ENCODE results near the gene OR52A5. TPM values are rescaled to one million over a fixed set of nuclear protein-coding genes. Genes with fewer than 3 reads are reported as not detected.
A peak's percentile ranks its signal among the peaks of the same experiment; 100 is the strongest.

OR52A5 gene
- total and polyA plus RNA-seq, 3 experiments from 2014 or later, result not detected

DNA sequence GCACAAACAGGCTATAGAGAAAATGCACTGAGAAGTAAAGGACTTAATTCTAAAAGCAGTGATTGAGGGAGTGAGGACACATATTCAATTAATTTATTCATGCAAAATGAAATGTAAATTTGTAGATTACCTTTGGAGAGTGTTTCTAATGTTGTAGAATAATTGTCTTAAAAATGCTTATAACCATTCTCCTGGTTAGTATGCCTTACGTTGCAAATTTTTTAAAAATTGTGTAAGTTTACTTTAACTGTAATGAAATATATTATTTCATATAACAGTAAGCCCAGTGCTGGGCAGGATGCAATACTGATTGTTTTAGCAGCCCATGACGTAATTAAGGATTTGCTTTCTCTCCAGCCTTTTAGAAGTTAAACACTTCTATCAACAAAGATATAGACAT lies 42.1 kb downstream of the OR52A5 start:
- H3K27ac Mint-ChIP-seq, result no peak overlapping the region
- ChIA-PET POLR2A (no interaction called here), CTCF (no interaction called here)
- Histone ChIP-seq H3K4me3 (ENCODE audit: low read length) (no peak overlapping the region), H3K4me1 (ENCODE audit: insufficient read depth, low read length) (no peaks in the 10 kb centered on the region), H3K27me3 (ENCODE audit: insufficient read depth, low read length, poor library complexity, severe bottlenecking) (no peaks in the 10 kb centered on the region), H3K9me3 (ENCODE audit: low read length) (no peaks in the 10 kb centered on the region), H3K27ac (ENCODE audit: low read depth, low read length) (no peak overlapping the region), H3K36me3 (ENCODE audit: insufficient read depth, low read length) (no peaks in the 10 kb centered on the region)
- DNase-seq, result no peak
- no peaks in the 10 kb centered on the region for H3K36me3 Mint-ChIP-seq
- no peaks in the 10 kb centered on the region for H3K9me3 Mint-ChIP-seq
- no peaks in the 10 kb centered on the region for H3K4me1 Mint-ChIP-seq
- H3K4me3 Mint-ChIP-seq, result no peak overlapping the region
- peaks cover 3 to 6% of the 10 kb centered on the region in 2 donors for H3K27me3 Mint-ChIP-seq

DNA sequence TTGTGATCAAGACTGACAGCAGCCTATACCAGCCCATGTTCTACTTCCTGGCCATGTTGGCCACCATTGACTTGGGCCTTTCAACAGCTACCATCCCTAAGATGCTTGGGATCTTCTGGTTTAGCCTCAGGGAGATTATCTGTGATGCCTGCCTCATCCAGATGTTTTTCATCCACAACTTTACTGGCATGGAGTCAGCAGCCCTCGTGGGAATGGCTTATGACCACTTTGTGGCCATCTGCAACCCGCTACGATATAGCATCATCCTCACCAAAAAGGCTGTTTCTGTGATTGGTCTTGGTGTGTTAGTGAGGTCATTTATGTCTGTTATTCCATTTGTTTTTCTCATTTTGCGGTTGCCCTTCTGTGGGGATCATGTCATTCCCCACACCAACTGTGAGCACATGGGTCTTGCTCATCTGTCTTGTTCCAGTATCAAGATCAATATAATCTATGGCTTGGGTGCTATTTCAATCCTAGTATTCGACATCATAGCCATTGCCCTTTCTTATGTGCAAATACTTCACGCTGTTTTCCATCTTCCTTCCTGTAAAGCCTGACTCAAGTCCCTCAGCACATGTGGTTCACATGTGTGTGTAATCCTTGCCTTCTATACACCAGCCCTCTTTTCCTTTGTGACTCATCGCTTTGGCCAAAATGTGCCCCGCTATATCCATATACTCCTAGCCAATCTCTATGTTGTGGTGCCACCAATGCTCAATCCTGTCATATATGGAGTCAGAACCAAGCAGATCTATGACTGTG lies 45.2 kb downstream of the OR52A5 start:
- H3K9me3 Mint-ChIP-seq, result no peaks in the 10 kb centered on the region
- Histone ChIP-seq H3K4me1 (ENCODE audit: insufficient read depth, low read length) (no peaks in the 10 kb centered on the region), H3K36me3 (ENCODE audit: insufficient read depth, low read length) (no peaks in the 10 kb centered on the region), H3K9me3 (ENCODE audit: low read length) (no peaks in the 10 kb centered on the region), H3K27ac (ENCODE audit: low read depth, low read length) (no peak overlapping the region), H3K4me3 (ENCODE audit: low read length) (no peak overlapping the region), H3K27me3 (ENCODE audit: insufficient read depth, low read length, poor library complexity, severe bottlenecking) (no peaks in the 10 kb centered on the region)
- H3K27me3 Mint-ChIP-seq, result peaks cover 0 to 5% of the 10 kb centered on the region in 2 donors
- no peak overlapping the region for H3K27ac Mint-ChIP-seq
- no peaks in the 10 kb centered on the region for H3K36me3 Mint-ChIP-seq
- ChIA-PET POLR2A (no interaction called here), CTCF (no interaction called here)
- no peak overlapping the region for H3K4me3 Mint-ChIP-seq
- DNase-seq, result no peak
- no peaks in the 10 kb centered on the region for H3K4me1 Mint-ChIP-seq

DNA sequence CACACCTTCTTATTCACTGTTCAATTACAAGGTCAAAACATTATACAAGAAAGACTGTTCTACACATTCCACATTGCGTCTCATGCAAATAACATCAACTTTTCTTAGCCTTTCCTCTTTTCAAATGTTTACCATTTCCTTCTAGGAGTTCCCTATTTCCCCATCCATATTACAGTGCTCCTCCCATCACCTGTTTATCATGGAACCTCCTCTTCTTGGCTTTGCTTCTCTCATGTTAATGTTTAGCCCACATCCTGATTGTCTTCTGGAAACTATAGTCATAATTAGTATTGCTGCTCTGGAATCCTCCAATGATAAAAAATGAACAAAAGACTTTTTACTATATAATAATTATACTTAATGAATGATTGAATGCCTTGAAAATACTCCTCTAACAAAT lies 47.5 kb downstream of the OR52A5 start:
- Mint-ChIP-seq H3K27me3 (peaks cover 0 to 5% of the 10 kb centered on the region in 2 donors), H3K4me3 (no peak overlapping the region), H3K4me1 (no peaks in the 10 kb centered on the region), H3K27ac (peak overlapping the region in 1 of 8 donors; percentile 44), H3K9me3 (peaks cover 0 to 2% (median 0%) of the 10 kb centered on the region in 5 donors), H3K36me3 (no peaks in the 10 kb centered on the region)
- ChIA-PET POLR2A (no interaction called here), CTCF (no interaction called here)
- H3K4me3 ChIP-seq (ENCODE audit: low read length), result no peak overlapping the region
- DNase-seq, result no peak
- no peaks in the 10 kb centered on the region for H3K27me3 ChIP-seq (ENCODE audit: insufficient read depth, low read length, poor library complexity, severe bottlenecking)
- no peaks in the 10 kb centered on the region for H3K9me3 ChIP-seq (ENCODE audit: low read length)
- no peaks in the 10 kb centered on the region for H3K4me1 ChIP-seq (ENCODE audit: insufficient read depth, low read length)
- H3K36me3 ChIP-seq (ENCODE audit: insufficient read depth, low read length), result no peaks in the 10 kb centered on the region
- no peak overlapping the region for H3K27ac ChIP-seq (ENCODE audit: low read depth, low read length)

DNA sequence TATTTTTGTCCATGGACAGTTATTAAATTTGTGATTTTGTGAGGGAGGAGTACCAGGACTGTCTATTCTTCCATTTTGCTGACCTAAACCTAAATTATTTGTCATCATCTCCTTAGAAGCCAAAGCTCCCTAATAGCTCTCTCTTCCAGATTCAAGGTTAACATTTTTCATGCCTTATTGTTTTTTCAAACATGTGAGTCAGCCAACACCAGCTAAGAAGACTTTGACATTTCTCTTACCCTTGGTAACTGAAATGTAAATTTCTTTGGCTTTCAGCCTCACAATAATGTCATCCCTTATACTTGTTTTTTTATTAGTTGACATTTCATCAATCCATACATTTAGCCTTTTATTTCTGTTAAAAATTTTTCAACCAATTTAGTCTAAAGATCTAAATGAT lies 49.6 kb downstream of the OR52A5 start:
- Mint-ChIP-seq H3K4me3 (no peak overlapping the region), H3K27me3 (peaks cover 0 to 5% of the 10 kb centered on the region in 2 donors), H3K36me3 (no peaks in the 10 kb centered on the region), H3K9me3 (peaks cover 0 to 2% (median 0%) of the 10 kb centered on the region in 5 donors), H3K27ac (no peak overlapping the region), H3K4me1 (no peaks in the 10 kb centered on the region)
- DNase-seq, result no peak
- Histone ChIP-seq H3K4me3 (ENCODE audit: low read length) (no peak overlapping the region), H3K36me3 (ENCODE audit: insufficient read depth, low read length) (no peaks in the 10 kb centered on the region), H3K27ac (ENCODE audit: low read depth, low read length) (no peak overlapping the region), H3K9me3 (ENCODE audit: low read length) (no peaks in the 10 kb centered on the region), H3K27me3 (ENCODE audit: insufficient read depth, low read length, poor library complexity, severe bottlenecking) (no peaks in the 10 kb centered on the region), H3K4me1 (ENCODE audit: insufficient read depth, low read length) (no peaks in the 10 kb centered on the region)
- CTCF ChIA-PET, result no interaction called here
- POLR2A ChIA-PET, result no interaction called here

DNA sequence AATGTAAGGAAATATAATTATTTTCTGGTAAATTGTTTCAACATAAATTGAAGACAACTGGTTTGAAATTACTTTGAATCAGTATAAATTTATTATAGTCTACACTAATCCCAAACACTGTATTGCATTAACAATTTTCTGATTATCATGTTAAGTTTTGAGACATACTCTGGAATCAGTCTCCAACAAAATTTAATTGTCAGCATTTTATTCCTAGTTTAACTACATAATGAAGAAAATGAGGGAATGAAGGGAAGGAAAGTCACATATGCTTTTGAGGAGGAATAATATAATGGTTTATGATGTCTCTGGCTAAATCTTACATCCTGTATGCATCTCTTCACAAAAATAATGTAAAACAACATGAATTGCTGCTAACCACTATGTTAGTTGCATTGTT lies 54.6 kb downstream of the OR52A5 start:
- no peak for DNase-seq
- CTCF ChIA-PET, result no interaction called here
- H3K4me1 Mint-ChIP-seq, result no peaks in the 10 kb centered on the region
- POLR2A ChIA-PET, result no interaction called here
- H3K9me3 ChIP-seq (ENCODE audit: low read length), result no peaks in the 10 kb centered on the region
- no peaks in the 10 kb centered on the region for H3K27me3 Mint-ChIP-seq
- no peak overlapping the region for H3K4me3 Mint-ChIP-seq
- H3K4me3 ChIP-seq (ENCODE audit: low read length), result no peak overlapping the region
- H3K36me3 ChIP-seq (ENCODE audit: insufficient read depth, low read length), result no peaks in the 10 kb centered on the region
- H3K4me1 ChIP-seq (ENCODE audit: insufficient read depth, low read length), result no peaks in the 10 kb centered on the region
- no peak overlapping the region for H3K27ac Mint-ChIP-seq
- no peak overlapping the region for H3K27ac ChIP-seq (ENCODE audit: low read depth, low read length)
- H3K36me3 Mint-ChIP-seq, result no peaks in the 10 kb centered on the region
- H3K27me3 ChIP-seq (ENCODE audit: insufficient read depth, low read length, poor library complexity, severe bottlenecking), result no peaks in the 10 kb centered on the region
- peaks cover 0 to 2% (median 0%) of the 10 kb centered on the region in 5 donors for H3K9me3 Mint-ChIP-seq

DNA sequence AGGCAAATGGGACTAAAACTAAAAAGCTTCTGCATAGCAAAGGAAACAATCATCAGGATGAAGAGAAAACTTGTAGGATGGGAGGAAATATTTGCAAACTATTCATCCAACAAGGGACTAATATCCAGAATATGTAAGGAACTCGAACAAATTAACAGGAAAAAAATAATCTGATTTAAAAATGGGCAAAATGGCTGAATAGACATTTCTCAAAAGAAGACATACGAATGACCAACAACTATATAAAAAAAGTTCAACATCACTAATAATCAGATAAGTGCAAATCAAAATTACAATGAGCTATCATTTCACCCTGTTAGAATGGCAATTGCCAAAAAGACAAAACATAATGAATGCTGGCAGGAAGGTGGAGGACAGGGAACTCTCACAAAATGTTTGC lies 56.8 kb downstream of the OR52A5 start:
- no peak overlapping the region for H3K4me3 Mint-ChIP-seq
- H3K9me3 Mint-ChIP-seq, result no peaks in the 10 kb centered on the region
- CTCF ChIA-PET, result no interaction called here
- no peaks in the 10 kb centered on the region for H3K27me3 ChIP-seq (ENCODE audit: insufficient read depth, low read length, poor library complexity, severe bottlenecking)
- H3K27ac ChIP-seq (ENCODE audit: low read depth, low read length), result no peak overlapping the region
- no peaks in the 10 kb centered on the region for H3K4me1 ChIP-seq (ENCODE audit: insufficient read depth, low read length)
- no peak for DNase-seq
- H3K9me3 ChIP-seq (ENCODE audit: low read length), result no peaks in the 10 kb centered on the region
- H3K4me1 Mint-ChIP-seq, result no peaks in the 10 kb centered on the region
- no peak overlapping the region for H3K27ac Mint-ChIP-seq
- H3K36me3 ChIP-seq (ENCODE audit: insufficient read depth, low read length), result no peaks in the 10 kb centered on the region
- no peaks in the 10 kb centered on the region for H3K36me3 Mint-ChIP-seq
- POLR2A ChIA-PET, result no interaction called here
- H3K27me3 Mint-ChIP-seq, result no peaks in the 10 kb centered on the region
- no peak overlapping the region for H3K4me3 ChIP-seq (ENCODE audit: low read length)

Other genes starting within 250 kb of the OR52A5 start
- gene OR51A7, start 234.6 kb downstream of the OR52A5 start, total RNA-seq, result not detected
- gene OR51A7, start 234.6 kb downstream of the OR52A5 start, polyA plus RNA-seq, result not detected
- gene OR51G2, start 219.0 kb downstream of the OR52A5 start, total RNA-seq, result not detected
- gene OR51G2, start 219.0 kb downstream of the OR52A5 start, polyA plus RNA-seq, result not detected
- not detected for gene OR51G1, start 214.0 kb downstream of the OR52A5 start, total RNA-seq
- not detected for gene OR51G1, start 214.0 kb downstream of the OR52A5 start, polyA plus RNA-seq
- gene OR51A4, start 190.8 kb downstream of the OR52A5 start, total RNA-seq, result not detected
- not detected for gene OR51A4, start 190.8 kb downstream of the OR52A5 start, polyA plus RNA-seq
- not detected for gene OR51A2, start 182.6 kb downstream of the OR52A5 start, total RNA-seq
- gene OR51A2, start 182.6 kb downstream of the OR52A5 start, polyA plus RNA-seq, result not detected
- gene OR51L1, start 143.5 kb downstream of the OR52A5 start, total RNA-seq, result not detected
- gene OR51L1, start 143.5 kb downstream of the OR52A5 start, polyA plus RNA-seq, result not detected
- not detected for gene OR52J3, start 91.8 kb downstream of the OR52A5 start, total RNA-seq
- not detected for gene OR52J3, start 91.8 kb downstream of the OR52A5 start, polyA plus RNA-seq
- gene OR52E2, start 78.7 kb downstream of the OR52A5 start, total RNA-seq, result not detected
- gene OR52E2, start 78.7 kb downstream of the OR52A5 start, polyA plus RNA-seq, result not detected
- not detected for gene OR52E1, start 68.8 kb downstream of the OR52A5 start, total RNA-seq
- not detected for gene OR52E1, start 68.8 kb downstream of the OR52A5 start, polyA plus RNA-seq
- gene OR52A1, start 16.4 kb upstream of the OR52A5 start, total RNA-seq, result not detected
- gene OR52A1, start 16.4 kb upstream of the OR52A5 start, polyA plus RNA-seq, result not detected
- not detected for gene OR51V1, start 62.3 kb upstream of the OR52A5 start, total RNA-seq
- gene OR51V1, start 62.3 kb upstream of the OR52A5 start, polyA plus RNA-seq, result not detected
- not detected for gene HBB, start 88.7 kb upstream of the OR52A5 start, total RNA-seq
- gene HBB, start 88.7 kb upstream of the OR52A5 start, polyA plus RNA-seq, result not detected
- gene HBD, start 96.1 kb upstream of the OR52A5 start, total RNA-seq, result not detected
- gene HBD, start 96.1 kb upstream of the OR52A5 start, polyA plus RNA-seq, result not detected
- gene HBG1, start 111.5 kb upstream of the OR52A5 start, total RNA-seq, result not detected
- not detected for gene HBG1, start 111.5 kb upstream of the OR52A5 start, polyA plus RNA-seq
- not detected for gene HBG2, start 116.4 kb upstream of the OR52A5 start, total RNA-seq
- not detected for gene HBG2, start 116.4 kb upstream of the OR52A5 start, polyA plus RNA-seq
- not detected for gene HBE1, start 131.6 kb upstream of the OR52A5 start, total RNA-seq
- gene HBE1, start 131.6 kb upstream of the OR52A5 start, polyA plus RNA-seq, result not detected
- gene OR51B4, start 163.6 kb upstream of the OR52A5 start, total RNA-seq, result not detected
- gene OR51B4, start 163.6 kb upstream of the OR52A5 start, polyA plus RNA-seq, result not detected
- not detected for gene OR51B2, start 185.9 kb upstream of the OR52A5 start, total RNA-seq
- gene OR51B2, start 185.9 kb upstream of the OR52A5 start, polyA plus RNA-seq, result not detected
- not detected for gene OR51B5, start 205.2 kb upstream of the OR52A5 start, total RNA-seq
- gene OR51B5, start 205.2 kb upstream of the OR52A5 start, polyA plus RNA-seq, result not detected
- gene OR51B6, start 213.2 kb upstream of the OR52A5 start, total RNA-seq, result not detected
- not detected for gene OR51B6, start 213.2 kb upstream of the OR52A5 start, polyA plus RNA-seq
- not detected for gene OR51M1, start 245.5 kb upstream of the OR52A5 start, total RNA-seq
- not detected for gene OR51M1, start 245.5 kb upstream of the OR52A5 start, polyA plus RNA-seq

All from CD8-positive, alpha-beta memory T cell (primary cell).